ENCODE data around the gene BRIP1. TPM values are rescaled to one million over a fixed set of nuclear protein-coding genes. Genes with fewer than 3 reads are reported as not detected.

BRIP1 gene
- polyA plus RNA-seq, 1 experiment, result 2.9 TPM

DNA sequence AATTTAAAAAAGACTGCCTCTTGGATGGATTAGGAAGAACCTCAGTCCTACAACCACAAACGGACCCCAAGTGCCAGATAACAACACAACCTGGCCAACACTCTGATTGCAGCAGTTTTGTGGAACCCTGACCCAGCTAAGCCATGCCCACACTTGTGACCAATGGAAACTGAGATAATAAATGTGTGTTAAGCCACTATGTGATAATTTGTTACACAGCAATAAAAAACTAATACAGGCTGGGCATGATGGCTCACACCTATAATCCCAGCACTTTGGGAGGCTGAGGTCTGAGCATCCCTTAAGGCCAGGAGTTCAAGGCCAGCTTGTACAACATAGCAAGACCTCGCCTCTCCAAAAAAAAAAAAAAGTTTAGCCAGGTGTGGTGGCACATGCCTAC lies 127.5 kb downstream of the BRIP1 start:
- no peaks in the 10 kb centered on the region for H3K27me3 ChIP-seq (ENCODE audit: control insufficient read depth, insufficient read depth, low read length)
- no peaks in the 10 kb centered on the region; the same call in 1 of the 2 replicates for H3K36me3 ChIP-seq (ENCODE audit: control insufficient read depth, insufficient read depth, low read length)
- DNase-seq (ENCODE audit: low read depth), result no peak
- no peak overlapping the region for H3K4me3 ChIP-seq (ENCODE audit: low read depth, low read length)
- TF ChIP-seq, protein P1, sequence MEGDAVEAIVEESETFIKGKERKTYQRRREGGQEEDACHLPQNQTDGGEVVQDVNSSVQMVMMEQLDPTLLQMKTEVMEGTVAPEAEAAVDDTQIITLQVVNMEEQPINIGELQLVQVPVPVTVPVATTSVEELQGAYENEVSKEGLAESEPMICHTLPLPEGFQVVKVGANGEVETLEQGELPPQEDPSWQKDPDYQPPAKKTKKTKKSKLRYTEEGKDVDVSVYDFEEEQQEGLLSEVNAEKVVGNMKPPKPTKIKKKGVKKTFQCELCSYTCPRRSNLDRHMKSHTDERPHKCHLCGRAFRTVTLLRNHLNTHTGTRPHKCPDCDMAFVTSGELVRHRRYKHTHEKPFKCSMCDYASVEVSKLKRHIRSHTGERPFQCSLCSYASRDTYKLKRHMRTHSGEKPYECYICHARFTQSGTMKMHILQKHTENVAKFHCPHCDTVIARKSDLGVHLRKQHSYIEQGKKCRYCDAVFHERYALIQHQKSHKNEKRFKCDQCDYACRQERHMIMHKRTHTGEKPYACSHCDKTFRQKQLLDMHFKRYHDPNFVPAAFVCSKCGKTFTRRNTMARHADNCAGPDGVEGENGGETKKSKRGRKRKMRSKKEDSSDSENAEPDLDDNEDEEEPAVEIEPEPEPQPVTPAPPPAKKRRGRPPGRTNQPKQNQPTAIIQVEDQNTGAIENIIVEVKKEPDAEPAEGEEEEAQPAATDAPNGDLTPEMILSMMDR (IDR thresholded peaks at IDR 0.05; ENCODE audit: insufficient read depth, low read depth, low read length), result no peak
- POLR2A ChIA-PET, result interaction anchor here (0.6 kb wide), 1 partner anchor 9 kb away, joined by 3 read pairs; no protein-coding TSS in a partner anchor
- CTCF ChIA-PET, result interaction anchor here (0.6 kb wide), 1 partner anchor 12 kb away, joined by 3 read pairs; no protein-coding TSS in a partner anchor

DNA sequence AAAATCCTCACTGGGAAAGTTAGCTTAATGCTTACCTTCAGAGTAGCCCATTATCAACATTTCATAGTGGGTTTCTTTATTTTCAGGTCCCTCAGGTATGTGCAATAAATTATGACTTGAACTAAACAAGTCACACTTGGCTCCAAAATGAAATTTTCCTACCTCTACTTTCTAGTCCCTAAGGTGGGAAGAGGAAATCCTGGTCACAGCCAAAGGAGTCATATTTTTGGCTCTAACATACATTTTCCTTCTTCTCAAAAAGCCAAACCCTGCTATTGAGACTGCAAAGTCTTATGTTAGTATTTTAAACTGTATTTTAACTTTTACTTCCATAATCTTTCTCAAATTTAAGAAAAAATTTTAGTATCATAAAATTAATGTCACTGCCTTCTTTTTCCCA lies 128.9 kb downstream of the BRIP1 start:
- no peak for DNase-seq (ENCODE audit: low read depth)
- H3K4me3 ChIP-seq (ENCODE audit: low read depth, low read length), result no peak overlapping the region
- H3K36me3 ChIP-seq (ENCODE audit: control insufficient read depth, insufficient read depth, low read length), result no peaks in the 10 kb centered on the region; the same call in 1 of the 2 replicates
- CTCF ChIA-PET, result no interaction called here
- TF ChIP-seq, protein P1 (IDR thresholded peaks at IDR 0.05; ENCODE audit: insufficient read depth, low read depth, low read length), result no peak
- H3K27me3 ChIP-seq (ENCODE audit: control insufficient read depth, insufficient read depth, low read length), result no peaks in the 10 kb centered on the region
- POLR2A ChIA-PET, result no interaction called here

DNA sequence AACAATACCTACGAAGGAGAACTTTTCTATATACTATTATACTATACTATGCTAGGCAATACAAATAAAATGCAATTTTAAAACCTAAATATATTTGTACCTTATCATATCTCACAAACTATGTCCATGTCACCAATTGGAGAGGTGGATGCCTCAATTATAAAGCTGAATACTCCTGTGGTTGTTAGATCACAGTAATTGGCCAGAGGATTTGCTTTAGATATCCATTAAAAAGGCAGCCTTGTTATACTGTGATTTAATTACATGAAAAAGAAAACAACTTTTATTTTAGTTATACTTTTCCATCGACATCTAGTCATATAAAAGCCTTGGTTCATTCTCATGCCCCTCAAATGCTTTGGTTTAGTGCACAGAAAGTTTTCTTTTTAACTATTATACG lies 129.3 kb downstream of the BRIP1 start:
- Histone ChIP-seq H3K4me3 (ENCODE audit: low read depth, low read length) (no peak overlapping the region), H3K36me3 (ENCODE audit: control insufficient read depth, insufficient read depth, low read length) (no peaks in the 10 kb centered on the region; the same call in 1 of the 2 replicates), H3K27me3 (ENCODE audit: control insufficient read depth, insufficient read depth, low read length) (no peaks in the 10 kb centered on the region)
- ChIA-PET POLR2A (no interaction called here), CTCF (interaction anchor here (0.6 kb wide), 1 partner anchor 835 kb away, joined by 3 read pairs; no protein-coding TSS in a partner anchor)
- no peak for DNase-seq (ENCODE audit: low read depth)
- TF ChIP-seq, protein P1 (IDR thresholded peaks at IDR 0.05; ENCODE audit: insufficient read depth, low read depth, low read length), result no peak

DNA sequence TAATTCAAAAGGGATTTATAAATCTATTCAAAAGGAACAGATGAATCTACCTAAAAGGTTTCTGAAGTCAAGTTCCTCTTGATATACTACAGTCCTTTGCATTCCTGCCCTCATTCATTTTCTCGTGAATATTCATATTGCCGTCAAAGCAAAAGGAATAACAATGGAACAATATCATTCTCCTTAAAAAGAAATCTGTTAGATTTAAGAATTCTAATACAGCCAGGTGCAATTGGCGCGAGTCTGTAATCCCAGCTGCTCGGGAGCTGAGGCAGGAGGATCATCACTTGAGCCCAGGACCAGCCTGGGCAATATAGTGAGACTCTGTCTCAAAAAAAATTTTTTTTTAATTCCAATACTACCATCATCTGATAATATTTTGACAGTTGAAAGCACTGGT lies 130.3 kb downstream of the BRIP1 start:
- CTCF ChIA-PET, result no interaction called here
- POLR2A ChIA-PET, result no interaction called here
- TF ChIP-seq, protein P1 (IDR thresholded peaks at IDR 0.05; ENCODE audit: insufficient read depth, low read depth, low read length), result no peak
- Histone ChIP-seq H3K36me3 (ENCODE audit: control insufficient read depth, insufficient read depth, low read length) (no peaks in the 10 kb centered on the region; the same call in 1 of the 2 replicates), H3K27me3 (ENCODE audit: control insufficient read depth, insufficient read depth, low read length) (no peaks in the 10 kb centered on the region), H3K4me3 (ENCODE audit: low read depth, low read length) (no peak overlapping the region)
- no peak for DNase-seq (ENCODE audit: low read depth)

DNA sequence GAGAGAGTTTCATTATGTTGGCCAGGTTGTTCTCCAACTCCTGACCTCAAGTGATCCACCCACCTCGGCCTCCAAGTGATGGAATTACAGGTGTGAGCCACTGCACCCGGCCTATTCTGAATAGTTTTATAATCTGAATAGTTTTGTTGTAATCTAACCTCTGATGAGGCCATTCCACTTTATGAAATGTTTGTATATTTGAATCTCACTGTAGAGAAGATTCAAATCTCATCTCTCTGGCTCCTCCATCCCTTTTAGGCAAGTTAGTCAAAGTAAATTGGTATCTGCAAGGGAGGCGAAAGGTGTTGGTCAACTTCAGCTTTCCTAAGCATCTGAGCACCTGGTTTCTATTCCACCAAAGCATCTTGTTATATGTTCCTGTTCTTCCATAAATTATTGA lies 131.2 kb downstream of the BRIP1 start:
- no peaks in the 10 kb centered on the region; the same call in 1 of the 2 replicates for H3K36me3 ChIP-seq (ENCODE audit: control insufficient read depth, insufficient read depth, low read length)
- H3K27me3 ChIP-seq (ENCODE audit: control insufficient read depth, insufficient read depth, low read length), result no peaks in the 10 kb centered on the region
- TF ChIP-seq, protein P1 (IDR thresholded peaks at IDR 0.05; ENCODE audit: insufficient read depth, low read depth, low read length), result no peak
- no peak overlapping the region for H3K4me3 ChIP-seq (ENCODE audit: low read depth, low read length)
- POLR2A ChIA-PET, result no interaction called here
- DNase-seq (ENCODE audit: low read depth), result no peak
- CTCF ChIA-PET, result no interaction called here
